GM12891 (cell line): ENCODE data around the gene IRX2.

Experiments used
- POLR2A ChIP-seq: IDR thresholded peaks from 2 replicates; pipeline ENCODE4 v1.6.1; 2011; ENCODE audit warnings: low read depth, low read length, control low read depth
- POLR2AphosphoS5 ChIP-seq: IDR thresholded peaks from 2 replicates; pipeline ENCODE4 v1.6.1; 2011; ENCODE audit warnings: low read depth, low read length, control low read depth
- TAF1 ChIP-seq: IDR thresholded peaks from 2 replicates; pipeline ENCODE4 v1.6.1; 2011; ENCODE audit warnings: low read depth, low read length, control low read depth

- TF ChIP-seq POLR2A (no peak), POLR2AphosphoS5 (no peak), TAF1 (no peak)
Measured at GRCh38 chr5:2708751-2709150, 42.7 kb downstream of the IRX2 start.
